ENCODE measurements around the gene DKC1. TPM values are rescaled to one million over a fixed set of nuclear protein-coding genes. Genes with fewer than 3 reads are reported as not detected.

The DKC1 gene
- total RNA-seq, 1 experiment from 2014 or later = 160 TPM

DNA sequence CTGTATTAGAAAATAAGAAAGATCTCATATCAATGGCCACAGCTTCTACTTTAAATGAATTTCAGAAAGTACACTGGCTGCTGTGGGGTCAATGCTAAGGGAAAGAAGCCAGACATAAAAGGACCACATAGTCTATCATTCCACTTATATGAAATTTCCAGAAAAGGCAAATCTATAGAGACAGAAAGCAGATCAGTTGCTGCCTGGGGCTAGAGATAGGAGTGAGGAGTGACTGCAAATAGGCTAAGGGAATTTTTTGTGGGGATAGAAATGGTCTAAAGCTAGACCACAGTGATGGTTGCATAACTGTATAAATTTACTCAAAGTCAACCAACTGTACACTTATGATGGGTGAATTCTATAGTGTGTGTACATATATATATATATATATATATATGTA is 20.1 kb upstream of the DKC1 start:
- Histone ChIP-seq H3K4ac (ENCODE audit: low read depth, low read length) (no peak overlapping the region), H3K9ac (ENCODE audit: extremely low read depth, insufficient read length, low read length) (no peak overlapping the region), H3K79me2 (ENCODE audit: insufficient read depth, low read length) (no peaks in the 10 kb centered on the region), H4K8ac (replicated peaks; ENCODE audit: insufficient read length, low read depth, low read length) (no peak overlapping the region), H3K4me1 (ENCODE audit: insufficient read depth, low read length) (no peaks in the 10 kb centered on the region), H3T11ph (ENCODE audit: low read length) (no peak overlapping the region), H2AFZ (ENCODE audit: low read length) (no peak overlapping the region), H2BK12ac (ENCODE audit: insufficient read length, low read depth, low read length) (no peak overlapping the region), H4K5ac (ENCODE audit: insufficient read length, low read depth, low read length) (no peak overlapping the region), H4K91ac (ENCODE audit: insufficient read length, low read depth, low read length) (no peak overlapping the region), H4K20me1 (ENCODE audit: control insufficient read depth, insufficient read depth, insufficient read length) (no peaks in the 10 kb centered on the region), H2BK120ac (ENCODE audit: low read depth, low read length, poor library complexity, severe bottlenecking) (no peak overlapping the region), H3K79me1 (ENCODE audit: insufficient read depth, low read depth, low read length, poor library complexity, severe bottlenecking) (no peaks in the 10 kb centered on the region), H2BK20ac (ENCODE audit: low read depth, low read length, poor library complexity, severe bottlenecking) (no peak overlapping the region), H3K9me3 (ENCODE audit: control insufficient read depth, low read depth, low read length) (peaks cover 18% of the 10 kb centered on the region), H3K56ac (ENCODE audit: insufficient read length, low read depth, low read length) (no peak overlapping the region), H2AK5ac (ENCODE audit: insufficient read length, low read length) (no peak overlapping the region), H3K23ac (ENCODE audit: insufficient read length, low read depth, low read length) (no peak overlapping the region), H2BK15ac (ENCODE audit: low read depth, low read length) (no peak overlapping the region), H3K14ac (ENCODE audit: insufficient read depth, low read length) (no peak overlapping the region), H3K23me2 (ENCODE audit: insufficient read length, low read depth, low read length, poor library complexity, severe bottlenecking) (no peaks in the 10 kb centered on the region), H2BK5ac (ENCODE audit: insufficient read length, low read length) (no peak overlapping the region), H3K27ac (ENCODE audit: insufficient read length, low read depth, low read length) (no peak overlapping the region), H3K27me3 (ENCODE audit: insufficient read depth, low read length) (no peaks in the 10 kb centered on the region; the same call in 1 of the 2 replicates), H3K4me2 (ENCODE audit: insufficient read depth, insufficient read length, low read length) (no peak overlapping the region), H3K18ac (ENCODE audit: insufficient read length, low read depth, low read length) (no peak overlapping the region)
- H3K27ac Mint-ChIP-seq = no peak overlapping the region
- no peaks in the 10 kb centered on the region for H3K4me1 Mint-ChIP-seq
- peaks cover 0 to 2% (median 0%) of the 10 kb centered on the region in 3 experiments; a peak in 3 of 7 replicates for H3K36me3 Mint-ChIP-seq (ENCODE audit: insufficient read depth in 1 of 3, low read depth in 3 of 3)
- peaks cover 62 to 78% of the 10 kb centered on the region in 2 experiments for H3K9me3 Mint-ChIP-seq
- H3K4me3 Mint-ChIP-seq = no peak overlapping the region
- no peak for DNase-seq
- H3K27me3 Mint-ChIP-seq (ENCODE audit: low read depth) = peaks cover 4% of the 10 kb centered on the region
- TF ChIP-seq, protein P1, sequence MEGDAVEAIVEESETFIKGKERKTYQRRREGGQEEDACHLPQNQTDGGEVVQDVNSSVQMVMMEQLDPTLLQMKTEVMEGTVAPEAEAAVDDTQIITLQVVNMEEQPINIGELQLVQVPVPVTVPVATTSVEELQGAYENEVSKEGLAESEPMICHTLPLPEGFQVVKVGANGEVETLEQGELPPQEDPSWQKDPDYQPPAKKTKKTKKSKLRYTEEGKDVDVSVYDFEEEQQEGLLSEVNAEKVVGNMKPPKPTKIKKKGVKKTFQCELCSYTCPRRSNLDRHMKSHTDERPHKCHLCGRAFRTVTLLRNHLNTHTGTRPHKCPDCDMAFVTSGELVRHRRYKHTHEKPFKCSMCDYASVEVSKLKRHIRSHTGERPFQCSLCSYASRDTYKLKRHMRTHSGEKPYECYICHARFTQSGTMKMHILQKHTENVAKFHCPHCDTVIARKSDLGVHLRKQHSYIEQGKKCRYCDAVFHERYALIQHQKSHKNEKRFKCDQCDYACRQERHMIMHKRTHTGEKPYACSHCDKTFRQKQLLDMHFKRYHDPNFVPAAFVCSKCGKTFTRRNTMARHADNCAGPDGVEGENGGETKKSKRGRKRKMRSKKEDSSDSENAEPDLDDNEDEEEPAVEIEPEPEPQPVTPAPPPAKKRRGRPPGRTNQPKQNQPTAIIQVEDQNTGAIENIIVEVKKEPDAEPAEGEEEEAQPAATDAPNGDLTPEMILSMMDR (conservative IDR thresholded peaks at IDR 0.05) = no peak

Measured in H9 (cell line).